Nephron progenitor cell (in vitro differentiated cells): ENCODE results near the gene CAMK2D.

ENCODE experiments used
- DNase-seq: peaks from one replicate; pipeline ENCODE4 v3.0.0; 2021
- H3K27ac Mint-ChIP-seq: 2 replicates; pipeline ENCODE4 v1.8.0; 2021; ENCODE audit warnings: mild to moderate bottlenecking, moderate library complexity, mixed read lengths
- H3K27me3 Mint-ChIP-seq: 2 replicates; pipeline ENCODE4 v1.8.0; 2021; ENCODE audit warnings: mild to moderate bottlenecking, low read depth, mixed read lengths; ENCODE audit not compliant: poor library complexity
- H3K36me3 Mint-ChIP-seq: 2 replicates; pipeline ENCODE4 v1.8.0; 2021; ENCODE audit warnings: low read depth, mixed read lengths
- H3K4me1 Mint-ChIP-seq: 2 replicates; pipeline ENCODE4 v1.8.0; 2021; ENCODE audit warnings: mixed read lengths
- H3K4me3 Mint-ChIP-seq: 2 replicates; pipeline ENCODE4 v1.8.0; 2021; ENCODE audit warnings: mild to moderate bottlenecking, moderate library complexity, mixed read lengths
- H3K9me3 Mint-ChIP-seq: 2 replicates; pipeline ENCODE4 v1.8.0; 2021; ENCODE audit warnings: mild to moderate bottlenecking, moderate library complexity, mixed read lengths
- TF ChIP-seq, protein P1 (sequence below): fragments of 200-600 bp; sonication (generic); IDR thresholded peaks from 2 replicates; pipeline ENCODE4 v1.5.0; 2021; ENCODE audit warnings: antibody characterized with exemption

Gene CAMK2D

GRCh38 chr4:113610537-113610936, 151.0 kb downstream of the CAMK2D start:
- peaks cover 4% of the 10 kb centered on the region for H3K9me3 Mint-ChIP-seq

DNA sequence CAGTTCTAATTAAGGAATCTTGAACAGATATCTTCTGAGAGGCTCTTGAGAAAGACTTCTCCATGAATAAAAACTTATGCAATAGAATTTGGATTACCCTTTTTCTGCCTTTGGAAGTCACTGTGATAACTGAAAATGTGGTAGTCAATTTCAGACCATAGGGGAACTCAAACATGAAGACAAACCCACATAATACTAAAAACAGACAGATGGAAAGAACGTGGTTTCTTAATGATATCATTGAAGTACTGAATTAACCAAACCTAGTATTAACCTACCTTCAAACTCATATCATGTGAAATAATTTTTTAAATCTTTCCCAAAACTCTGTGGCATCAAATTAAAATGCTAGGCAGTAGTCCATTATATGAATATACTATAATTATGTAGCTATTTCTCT, 153.5 kb downstream of the CAMK2D start:
- TF ChIP-seq, protein P1, sequence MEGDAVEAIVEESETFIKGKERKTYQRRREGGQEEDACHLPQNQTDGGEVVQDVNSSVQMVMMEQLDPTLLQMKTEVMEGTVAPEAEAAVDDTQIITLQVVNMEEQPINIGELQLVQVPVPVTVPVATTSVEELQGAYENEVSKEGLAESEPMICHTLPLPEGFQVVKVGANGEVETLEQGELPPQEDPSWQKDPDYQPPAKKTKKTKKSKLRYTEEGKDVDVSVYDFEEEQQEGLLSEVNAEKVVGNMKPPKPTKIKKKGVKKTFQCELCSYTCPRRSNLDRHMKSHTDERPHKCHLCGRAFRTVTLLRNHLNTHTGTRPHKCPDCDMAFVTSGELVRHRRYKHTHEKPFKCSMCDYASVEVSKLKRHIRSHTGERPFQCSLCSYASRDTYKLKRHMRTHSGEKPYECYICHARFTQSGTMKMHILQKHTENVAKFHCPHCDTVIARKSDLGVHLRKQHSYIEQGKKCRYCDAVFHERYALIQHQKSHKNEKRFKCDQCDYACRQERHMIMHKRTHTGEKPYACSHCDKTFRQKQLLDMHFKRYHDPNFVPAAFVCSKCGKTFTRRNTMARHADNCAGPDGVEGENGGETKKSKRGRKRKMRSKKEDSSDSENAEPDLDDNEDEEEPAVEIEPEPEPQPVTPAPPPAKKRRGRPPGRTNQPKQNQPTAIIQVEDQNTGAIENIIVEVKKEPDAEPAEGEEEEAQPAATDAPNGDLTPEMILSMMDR, result no peak
- no peak overlapping the region for H3K4me3 Mint-ChIP-seq
- peaks cover 33% of the 10 kb centered on the region for H3K36me3 Mint-ChIP-seq
- H3K27ac Mint-ChIP-seq, result no peak overlapping the region
- peaks cover 4% of the 10 kb centered on the region for H3K4me1 Mint-ChIP-seq
- H3K9me3 Mint-ChIP-seq, result peaks cover 10% of the 10 kb centered on the region
- H3K27me3 Mint-ChIP-seq, result no peaks in the 10 kb centered on the region
- DNase-seq, result no peak

More at GRCh38 chr4:113610537-113610936, 151.0 kb downstream of the CAMK2D start:
- no peak for DNase-seq
- H3K27ac Mint-ChIP-seq, result no peak overlapping the region
- peaks cover 4% of the 10 kb centered on the region for H3K4me1 Mint-ChIP-seq
- TF ChIP-seq, protein P1, result no peak
- no peak overlapping the region for H3K4me3 Mint-ChIP-seq
- H3K27me3 Mint-ChIP-seq, result no peaks in the 10 kb centered on the region
- peaks cover 25% of the 10 kb centered on the region for H3K36me3 Mint-ChIP-seq

DNA sequence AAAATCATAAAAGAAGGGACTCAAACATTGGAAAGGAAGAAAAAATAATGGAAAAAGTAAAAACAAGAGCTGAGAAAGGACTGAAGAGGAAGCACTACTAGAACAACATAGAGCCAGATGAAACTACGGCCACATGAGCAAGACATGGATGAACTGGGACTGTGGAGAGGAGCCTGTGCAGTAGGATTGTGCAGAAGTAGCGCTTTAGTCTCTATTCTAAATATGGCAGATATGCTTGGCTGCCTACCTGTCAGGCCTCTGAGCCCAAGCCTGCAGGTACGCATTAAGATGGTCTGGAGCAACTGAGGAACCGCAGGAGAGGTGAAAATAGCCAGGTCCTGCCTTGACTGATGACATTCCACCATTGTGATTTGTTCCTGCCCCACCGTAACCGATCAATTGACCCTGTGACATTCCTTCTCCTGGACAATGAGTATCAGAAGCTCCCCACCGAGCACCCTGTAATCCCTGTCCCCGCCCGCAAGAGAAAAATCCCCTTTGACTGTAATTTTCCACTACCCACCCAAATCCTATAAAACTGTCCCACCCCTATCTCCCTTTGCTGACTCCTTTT, 154.3 kb downstream of the CAMK2D start:
- no peak overlapping the region for H3K27ac Mint-ChIP-seq

GRCh38 chr4:113604955-113605354, 156.6 kb downstream of the CAMK2D start:
- H3K27ac Mint-ChIP-seq, result no peak overlapping the region
- H3K9me3 Mint-ChIP-seq, result peaks cover 10% of the 10 kb centered on the region
- peaks cover 33% of the 10 kb centered on the region for H3K36me3 Mint-ChIP-seq
- no peak for DNase-seq
- H3K4me1 Mint-ChIP-seq, result peaks cover 4% of the 10 kb centered on the region
- no peak overlapping the region for H3K4me3 Mint-ChIP-seq
- H3K27me3 Mint-ChIP-seq, result no peaks in the 10 kb centered on the region
- TF ChIP-seq, protein P1, result no peak

More for the DNA sequence above, 154.3 kb downstream of the CAMK2D start:
- H3K27me3 Mint-ChIP-seq, result no peaks in the 10 kb centered on the region
- no peak overlapping the region for H3K4me3 Mint-ChIP-seq
- H3K9me3 Mint-ChIP-seq, result peaks cover 10% of the 10 kb centered on the region
- TF ChIP-seq, protein P1, result no peak
- peaks cover 33% of the 10 kb centered on the region for H3K36me3 Mint-ChIP-seq
- DNase-seq, result no peak
- H3K4me1 Mint-ChIP-seq, result peaks cover 4% of the 10 kb centered on the region

DNA sequence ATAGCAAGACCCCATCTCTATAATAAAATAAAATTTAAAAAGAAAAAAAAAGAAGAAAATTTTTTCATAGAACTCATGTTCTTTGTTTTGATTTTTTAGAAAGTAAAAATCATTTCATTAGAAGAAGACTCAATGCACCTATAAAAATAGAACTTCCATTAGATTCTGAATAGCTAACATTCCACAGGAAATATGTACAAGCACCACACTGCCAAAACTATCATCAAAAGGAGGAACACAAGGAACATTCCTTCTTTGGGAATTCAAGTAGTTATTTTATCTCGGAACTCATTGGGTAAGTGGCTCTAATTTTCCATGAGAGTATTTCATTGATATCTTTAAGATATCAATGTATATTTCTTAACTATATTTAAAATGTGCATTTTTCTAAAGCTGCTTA, 157.6 kb downstream of the CAMK2D start:
- Mint-ChIP-seq H3K36me3 (peaks cover 33% of the 10 kb centered on the region), H3K4me3 (no peak overlapping the region), H3K27ac (no peak overlapping the region), H3K9me3 (peaks cover 10% of the 10 kb centered on the region), H3K27me3 (no peaks in the 10 kb centered on the region), H3K4me1 (peaks cover 4% of the 10 kb centered on the region)
- TF ChIP-seq, protein P1, result no peak
- DNase-seq, result no peak

- Mint-ChIP-seq H3K27ac (no peak overlapping the region), H3K9me3 (peaks cover 10% of the 10 kb centered on the region), H3K36me3 (peaks cover 29% of the 10 kb centered on the region), H3K27me3 (no peaks in the 10 kb centered on the region), H3K4me3 (no peak overlapping the region), H3K4me1 (peaks cover 4% of the 10 kb centered on the region)
- TF ChIP-seq, protein P1, result no peak
- DNase-seq, result no peak
Measured at GRCh38 chr4:113602646-113603228, 158.8 kb downstream of the CAMK2D start.
